A549 treated with DMSO at 1 μM for 4 hours (cell line): Measurements from ENCODE around the gene BMP2K. TPM values are rescaled to one million over a fixed set of nuclear protein-coding genes. Genes with fewer than 3 reads are reported as not detected.

Source experiments
- total RNA-seq: library from RNA; stranded (reverse); fragments of 200-300 nt; extraction: Qiagen RNA extraction; gene quantifications from 5 replicates; pipeline ENCODE4 v1.2.3, GENCODE V29; 2022; ENCODE audit warnings: low read depth

BMP2K gene
- total RNA-seq: 8.8 to 13.2 TPM (median 12.2 TPM) in 5 replicates

DNA sequence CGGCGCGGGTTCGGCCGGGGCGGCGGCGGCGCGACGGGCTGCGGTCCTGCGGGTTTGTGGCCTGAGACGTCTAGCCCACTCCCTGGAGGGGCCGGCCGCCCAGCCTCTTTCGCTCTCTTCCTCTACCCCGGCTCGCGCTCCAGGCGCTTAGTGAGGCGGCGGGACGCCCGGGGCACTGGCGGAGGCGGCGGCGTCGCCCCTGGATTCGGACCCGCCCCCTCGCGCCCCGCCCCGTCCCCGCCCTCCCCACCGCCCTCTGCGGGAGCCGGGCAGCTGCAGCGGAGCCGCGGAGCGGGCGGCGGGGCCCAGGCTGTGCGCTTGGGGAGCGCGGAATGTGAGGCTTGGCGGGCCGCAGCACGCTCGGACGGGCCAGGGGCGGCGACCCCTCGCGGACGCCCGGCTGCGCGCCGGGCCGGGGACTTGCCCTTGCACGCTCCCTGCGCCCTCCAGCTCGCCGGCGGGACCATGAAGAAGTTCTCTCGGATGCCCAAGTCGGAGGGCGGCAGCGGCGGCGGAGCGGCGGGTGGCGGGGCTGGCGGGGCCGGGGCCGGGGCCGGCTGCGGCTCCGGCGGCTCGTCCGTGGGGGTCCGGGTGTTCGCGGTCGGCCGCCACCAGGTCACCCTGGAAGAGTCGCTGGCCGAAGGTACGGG, at the start of gene BMP2K:
TSS of gene BMP2K (plus strand) at position 272 of the 650 bp plus-strand sequence. CDS start at position 466, 194 bp downstream.

DNA sequence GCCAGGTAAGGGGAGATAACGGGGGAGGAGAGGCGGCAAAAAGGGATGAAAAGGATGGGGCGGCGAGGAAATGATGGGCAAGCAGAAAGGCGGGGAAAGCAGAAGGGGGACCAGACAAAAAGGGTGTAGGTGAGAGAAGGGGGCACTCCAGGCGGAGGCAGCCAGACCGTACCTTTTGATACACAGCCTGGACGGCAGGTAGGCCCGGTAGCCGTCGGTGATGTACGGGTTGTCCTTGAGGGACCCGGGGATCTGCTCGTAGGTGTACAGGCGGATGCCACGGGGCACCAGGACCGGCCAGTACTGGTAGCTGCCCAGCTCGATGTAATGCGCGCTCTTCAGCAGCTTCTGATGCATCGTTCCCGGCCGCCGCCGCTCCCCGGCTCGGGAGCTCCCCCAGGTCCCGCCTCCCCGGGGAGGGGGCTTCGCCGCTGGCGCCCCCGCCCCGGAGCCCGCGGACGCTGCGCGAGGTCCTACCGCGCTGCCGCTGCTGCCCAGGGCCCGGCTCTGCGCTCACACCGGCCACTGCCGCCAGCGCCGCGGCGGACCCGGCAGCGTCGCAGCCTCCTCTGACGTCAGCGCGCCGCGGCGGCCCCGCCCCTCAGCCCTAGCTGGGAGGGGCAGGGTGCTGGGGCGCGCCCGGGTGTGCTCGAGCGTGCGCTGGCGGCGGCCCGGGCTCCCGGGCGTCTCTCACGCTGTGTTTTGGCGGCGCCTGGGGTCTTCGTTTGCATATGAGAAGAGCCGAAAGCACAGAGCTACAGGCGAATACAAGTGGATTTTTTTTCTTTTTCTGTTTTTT, 162.9 kb downstream of the BMP2K start, which contains the start of gene PAQR3:
TSS of gene PAQR3 (minus strand) at position 571 of the 799 bp plus-strand sequence. CDS start at position 357, 214 bp downstream.

Other genes starting within 250 kb of the BMP2K start
- gene ANXA3, start 224.6 kb upstream of the BMP2K start, total RNA-seq: 57.8 to 68.9 TPM (median 63.1 TPM) in 5 replicates
- gene PAQR3, start 163.1 kb downstream of the BMP2K start, total RNA-seq: 7.9 to 13.3 TPM (median 9.7 TPM) in 5 replicates